ENCODE data around the gene SLC66A2. TPM values are rescaled to one million over a fixed set of nuclear protein-coding genes. Genes with fewer than 3 reads are reported as not detected.
A peak's percentile ranks its signal among the peaks of the same experiment; 100 is the strongest.

SLC66A2 gene
- total and polyA plus RNA-seq, 2 of the 13 experiments (the other 11 are each of a cell fraction or from before 2014, with no cell fraction given) = 33.5 to 41.9 TPM

- Histone ChIP-seq H3K27ac (ENCODE audit: extremely low read length, insufficient read depth, low read length) (no peak overlapping the region), H3K4me3 (replicated peaks in 1 of 3; ENCODE audit: insufficient read depth in 1 of 3, low read depth in 2 of 3, low read length in 3 of 3) (0 out of 6 replicates have a peak overlapping the region, but pooled peaks of 1 of the 3 experiments have one; percentile 8), H3K27me3 (ENCODE audit: control insufficient read depth in 1 of 2, insufficient read depth in 2 of 2, low read length in 2 of 2) (peaks cover 3 to 36% of the 10 kb centered on the region in 2 experiments; a peak in 4 of 5 replicates), H3K79me2 (ENCODE audit: insufficient read depth, low read length) (no peaks in the 10 kb centered on the region), H2AFZ (ENCODE audit: low read length) (no peak overlapping the region), H3K36me3 (replicated peaks in 1 of 2; ENCODE audit: control insufficient read depth in 1 of 2, insufficient read depth in 2 of 2, low read length in 2 of 2) (no peaks in the 10 kb centered on the region), H3K9ac (ENCODE audit: insufficient read depth, low read depth, low read length) (no peak overlapping the region), H3K4me1 (ENCODE audit: insufficient read depth, low read length) (peaks cover 33% of the 10 kb centered on the region), H3K4me2 (ENCODE audit: low read depth, low read length) (peak overlapping the region; percentile 59), H4K20me1 (ENCODE audit: insufficient read depth, low read length) (no peaks in the 10 kb centered on the region), H3K9me3 (ENCODE audit: low read length) (no peaks in the 10 kb centered on the region)
- in situ Hi-C loops (cut with HindIII; ENCODE audit: extremely low pct_ligation_motif_present, low pct_unique_long_range_greater_than_20kb) (no loop called here), intact Hi-C loops (cut with micrococcal nuclease; ENCODE audit: unreplicated experiment) (no loop called here)
- no TSS peak for BruUV-seq (replicated peaks)
- ATAC-seq (peak; percentile 55), FAIRE-seq (no peak), DNase-seq (ENCODE audit: low spot score) (peak; percentile 35)
- CTCF ChIA-PET (ENCODE audit: low intra/inter-chr PET ratio, low total read pairs) = no interaction called here
- 59% methylated on average over 9 of the region's 33 CpGs for WGBS (ENCODE audit: low lambda C conversion rate)
- POLR2A ChIA-PET = no interaction called here
- TF ChIP-seq JUNB (CRISPR knock-in tag; IDR thresholded peaks at IDR 0.05; ENCODE audit: borderline replicate concordance) (no peak), ZNF343 (CRISPR knock-in tag; IDR thresholded peaks at IDR 0.05) (no peak), RAD51 (IDR thresholded peaks at IDR 0.05; ENCODE audit: borderline replicate concordance) (no peak), MEIS1 (CRISPR knock-in tag; IDR thresholded peaks at IDR 0.05; ENCODE audit: borderline replicate concordance) (0 out of 2 replicates have a peak, but pooled peaks have one; percentile 7), ZNF101 (CRISPR knock-in tag; IDR thresholded peaks at IDR 0.05; ENCODE audit: borderline replicate concordance, low read depth) (0 out of 2 replicates have a peak, but pooled peaks have one; percentile 4), ZNF563 (CRISPR knock-in tag; IDR thresholded peaks at IDR 0.05) (0 out of 2 replicates have a peak, but pooled peaks have one; percentile 22), MIXL1 (CRISPR knock-in tag; IDR thresholded peaks at IDR 0.05) (0 out of 2 replicates have a peak, but pooled peaks have one; percentile 21), PHF21A (CRISPR knock-in tag; IDR thresholded peaks at IDR 0.05) (peak; percentile 52), ZNF251 (CRISPR knock-in tag; IDR thresholded peaks at IDR 0.05) (no peak), SP5 (CRISPR knock-in tag; IDR thresholded peaks at IDR 0.05; ENCODE audit: borderline replicate concordance, low read depth) (peak; percentile 17; the same call in 1 of the 2 replicates), HDAC1 (CRISPR knock-in tag; IDR thresholded peaks at IDR 0.05) (0 out of 2 replicates have a peak, but pooled peaks have one; percentile 15), TCF7 (IDR thresholded peaks at IDR 0.05; ENCODE audit: low read depth) (peak; percentile 46), ZNF619 (CRISPR knock-in tag; IDR thresholded peaks at IDR 0.05) (0 out of 2 replicates have a peak, but pooled peaks have one; percentile 52), STAG1 (CRISPR knock-in tag; IDR thresholded peaks at IDR 0.05) (peak; percentile 30; the same call in 1 of the 2 replicates), MED8 (CRISPR knock-in tag; IDR thresholded peaks at IDR 0.05; ENCODE audit: insufficient replicate concordance) (peak; percentile 28), PREB (CRISPR knock-in tag; IDR thresholded peaks at IDR 0.05) (no peak), AKAP8 (CRISPR knock-in tag; IDR thresholded peaks at IDR 0.05) (no peak), HNF4A (CRISPR knock-in tag; IDR thresholded peaks at IDR 0.05) (peak; percentile 63)
- TF ChIP-seq, protein P1, sequence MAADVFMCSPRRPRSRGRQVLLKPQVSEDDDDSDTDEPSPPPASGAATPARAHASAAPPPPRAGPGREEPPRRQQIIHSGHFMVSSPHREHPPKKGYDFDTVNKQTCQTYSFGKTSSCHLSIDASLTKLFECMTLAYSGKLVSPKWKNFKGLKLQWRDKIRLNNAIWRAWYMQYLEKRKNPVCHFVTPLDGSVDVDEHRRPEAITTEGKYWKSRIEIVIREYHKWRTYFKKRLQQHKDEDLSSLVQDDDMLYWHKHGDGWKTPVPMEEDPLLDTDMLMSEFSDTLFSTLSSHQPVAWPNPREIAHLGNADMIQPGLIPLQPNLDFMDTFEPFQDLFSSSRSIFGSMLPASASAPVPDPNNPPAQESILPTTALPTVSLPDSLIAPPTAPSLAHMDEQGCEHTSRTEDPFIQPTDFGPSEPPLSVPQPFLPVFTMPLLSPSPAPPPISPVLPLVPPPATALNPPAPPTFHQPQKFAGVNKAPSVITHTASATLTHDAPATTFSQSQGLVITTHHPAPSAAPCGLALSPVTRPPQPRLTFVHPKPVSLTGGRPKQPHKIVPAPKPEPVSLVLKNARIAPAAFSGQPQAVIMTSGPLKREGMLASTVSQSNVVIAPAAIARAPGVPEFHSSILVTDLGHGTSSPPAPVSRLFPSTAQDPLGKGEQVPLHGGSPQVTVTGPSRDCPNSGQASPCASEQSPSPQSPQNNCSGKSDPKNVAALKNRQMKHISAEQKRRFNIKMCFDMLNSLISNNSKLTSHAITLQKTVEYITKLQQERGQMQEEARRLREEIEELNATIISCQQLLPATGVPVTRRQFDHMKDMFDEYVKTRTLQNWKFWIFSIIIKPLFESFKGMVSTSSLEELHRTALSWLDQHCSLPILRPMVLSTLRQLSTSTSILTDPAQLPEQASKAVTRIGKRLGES (CRISPR knock-in tag; IDR thresholded peaks at IDR 0.05; ENCODE audit: borderline replicate concordance) = no peak
- TF ChIP-seq, protein P2, sequence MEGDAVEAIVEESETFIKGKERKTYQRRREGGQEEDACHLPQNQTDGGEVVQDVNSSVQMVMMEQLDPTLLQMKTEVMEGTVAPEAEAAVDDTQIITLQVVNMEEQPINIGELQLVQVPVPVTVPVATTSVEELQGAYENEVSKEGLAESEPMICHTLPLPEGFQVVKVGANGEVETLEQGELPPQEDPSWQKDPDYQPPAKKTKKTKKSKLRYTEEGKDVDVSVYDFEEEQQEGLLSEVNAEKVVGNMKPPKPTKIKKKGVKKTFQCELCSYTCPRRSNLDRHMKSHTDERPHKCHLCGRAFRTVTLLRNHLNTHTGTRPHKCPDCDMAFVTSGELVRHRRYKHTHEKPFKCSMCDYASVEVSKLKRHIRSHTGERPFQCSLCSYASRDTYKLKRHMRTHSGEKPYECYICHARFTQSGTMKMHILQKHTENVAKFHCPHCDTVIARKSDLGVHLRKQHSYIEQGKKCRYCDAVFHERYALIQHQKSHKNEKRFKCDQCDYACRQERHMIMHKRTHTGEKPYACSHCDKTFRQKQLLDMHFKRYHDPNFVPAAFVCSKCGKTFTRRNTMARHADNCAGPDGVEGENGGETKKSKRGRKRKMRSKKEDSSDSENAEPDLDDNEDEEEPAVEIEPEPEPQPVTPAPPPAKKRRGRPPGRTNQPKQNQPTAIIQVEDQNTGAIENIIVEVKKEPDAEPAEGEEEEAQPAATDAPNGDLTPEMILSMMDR (CRISPR knock-in tag; IDR thresholded peaks at IDR 0.05) = peak; percentile 31; the same call in 1 of the 2 replicates
Observed at GRCh38 chr18:79852561-79853302, 98.7 kb downstream of the SLC66A2 start.
